HUES64 (cell line): ENCODE measurements around the gene MACROD2.

Experiments
- H3K27ac ChIP-seq: 2 replicates; pipeline ENCODE4 v1.7.0; 2013; ENCODE audit warnings: low read depth, low read length, inconsistent platforms
- H3K27me3 ChIP-seq: 2 replicates; pipeline ENCODE4 v1.6.1; 2013; ENCODE audit warnings: mild to moderate bottlenecking, low read length; ENCODE audit not compliant: insufficient read depth
- H3K36me3 ChIP-seq: 2 replicates; pipeline ENCODE4 v1.6.1; 2013; ENCODE audit warnings: mild to moderate bottlenecking, low read length; ENCODE audit not compliant: insufficient read depth
- H3K4me1 ChIP-seq: 2 replicates; pipeline ENCODE4 v1.6.1; 2013; ENCODE audit warnings: mild to moderate bottlenecking, low read length, moderate library complexity; ENCODE audit not compliant: insufficient read depth
- H3K4me3 ChIP-seq: 2 replicates; pipeline ENCODE4 v1.5.1; 2013; ENCODE audit warnings: mild to moderate bottlenecking, low read length, moderate library complexity
- H3K9ac ChIP-seq: 2 replicates; pipeline ENCODE4 v1.6.1; 2013; ENCODE audit warnings: mild to moderate bottlenecking, low read depth, low read length
- H3K9me3 ChIP-seq: 2 replicates; pipeline ENCODE4 v1.6.1; 2013; ENCODE audit warnings: low read depth, low read length; ENCODE audit not compliant: insufficient read depth
- WGBS: fragments of 150-250, 120-280 bp; methylation state at CpG from one replicate; pipeline ENCODE4 v1.1.7; 2013; ENCODE audit warnings: missing lambda C conversion rate; 5-methylcytosine and 5-hydroxymethylcytosine counted together

MACROD2 gene

GRCh38 chr20:14782731-14783130 lies 787.4 kb downstream of the MACROD2 start:
- Histone ChIP-seq H3K27me3 (no peaks in the 10 kb centered on the region), H3K9me3 (no peaks in the 10 kb centered on the region), H3K27ac (no peak overlapping the region), H3K36me3 (no peaks in the 10 kb centered on the region), H3K9ac (no peak overlapping the region), H3K4me1 (0 out of 2 replicates have a peak, but pooled peaks cover 6% of the 10 kb centered on the region), H3K4me3 (no peak overlapping the region)
- 91% methylated on average over 1 of the region's 2 CpGs for WGBS

- H3K9ac ChIP-seq: no peak overlapping the region
- WGBS: 97% methylated on average over 2 of the region's 2 CpGs
- H3K27me3 ChIP-seq: no peaks in the 10 kb centered on the region
These were observed 788.5 kb downstream of the MACROD2 start for GRCh38 chr20:14783766-14784165.

GRCh38 chr20:14785065-14785743 lies 789.9 kb downstream of the MACROD2 start:
- Histone ChIP-seq H3K9me3 (no peaks in the 10 kb centered on the region), H3K4me3 (no peak overlapping the region), H3K27me3 (no peaks in the 10 kb centered on the region), H3K36me3 (no peaks in the 10 kb centered on the region), H3K4me1 (0 out of 2 replicates have a peak, but pooled peaks cover 6% of the 10 kb centered on the region), H3K9ac (no peak overlapping the region), H3K27ac (no peak overlapping the region)
- 94% methylated on average over 3 of the region's 3 CpGs for WGBS

More at GRCh38 chr20:14783766-14784165, 788.5 kb downstream of the MACROD2 start:
- H3K27ac ChIP-seq: no peak overlapping the region
- H3K9me3 ChIP-seq: no peaks in the 10 kb centered on the region
- H3K4me3 ChIP-seq: no peak overlapping the region
- no peaks in the 10 kb centered on the region for H3K36me3 ChIP-seq
- H3K4me1 ChIP-seq: 0 out of 2 replicates have a peak, but pooled peaks cover 6% of the 10 kb centered on the region

- Histone ChIP-seq H3K9me3 (no peaks in the 10 kb centered on the region), H3K36me3 (no peaks in the 10 kb centered on the region), H3K4me3 (no peak overlapping the region), H3K4me1 (no peaks in the 10 kb centered on the region), H3K27me3 (no peaks in the 10 kb centered on the region), H3K9ac (no peak overlapping the region), H3K27ac (no peak overlapping the region)
- WGBS: 100% methylated on average over 2 of the region's 2 CpGs
These were observed 794.9 kb downstream of the MACROD2 start for GRCh38 chr20:14790190-14790589.

- no peak overlapping the region for H3K4me3 ChIP-seq
- WGBS: 92% methylated on average over 8 of the region's 10 CpGs
- no peaks in the 10 kb centered on the region for H3K27me3 ChIP-seq
- H3K9me3 ChIP-seq: no peaks in the 10 kb centered on the region
- no peak overlapping the region for H3K27ac ChIP-seq
- no peak overlapping the region for H3K9ac ChIP-seq
- no peaks in the 10 kb centered on the region for H3K36me3 ChIP-seq
- no peaks in the 10 kb centered on the region for H3K4me1 ChIP-seq
These were observed 795.7 kb downstream of the MACROD2 start for GRCh38 chr20:14790771-14791620.

DNA sequence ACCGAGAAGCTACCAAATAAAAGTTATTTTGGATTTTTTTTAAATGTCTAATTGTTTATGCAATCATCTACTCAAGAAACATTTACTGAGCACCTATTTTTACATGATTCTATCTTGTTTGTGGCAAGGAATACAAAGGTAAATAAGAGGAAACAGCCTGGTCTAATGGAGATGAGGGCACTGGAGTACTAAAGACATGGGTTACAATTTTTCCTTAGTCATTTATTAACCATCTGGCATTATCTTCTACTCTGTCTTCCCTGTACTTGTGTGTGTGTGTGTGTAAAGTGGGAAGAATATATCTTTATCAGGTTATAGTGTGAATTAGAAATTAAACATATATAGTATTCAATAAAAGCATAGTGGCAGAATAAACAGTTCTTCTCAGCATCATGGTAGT lies 797.6 kb downstream of the MACROD2 start:
- H3K4me1 ChIP-seq: no peaks in the 10 kb centered on the region
- H3K27ac ChIP-seq: no peak overlapping the region
- H3K9ac ChIP-seq: no peak overlapping the region
- no peaks in the 10 kb centered on the region for H3K36me3 ChIP-seq
- H3K4me3 ChIP-seq: no peak overlapping the region
- no peaks in the 10 kb centered on the region for H3K27me3 ChIP-seq
- H3K9me3 ChIP-seq: no peaks in the 10 kb centered on the region
- no CpG with 5 or more reads among the region's 1 CpG for WGBS

GRCh38 chr20:14799545-14800216 lies 804.4 kb downstream of the MACROD2 start:
- H3K9me3 ChIP-seq: no peaks in the 10 kb centered on the region
- H3K27me3 ChIP-seq: no peaks in the 10 kb centered on the region
- no peak overlapping the region for H3K27ac ChIP-seq
- 84% methylated on average over 4 of the region's 5 CpGs for WGBS
- H3K4me3 ChIP-seq: no peak overlapping the region
- H3K4me1 ChIP-seq: peaks cover 5% of the 10 kb centered on the region; the same call in 1 of the 2 replicates
- no peaks in the 10 kb centered on the region for H3K36me3 ChIP-seq
- H3K9ac ChIP-seq: no peak overlapping the region

DNA sequence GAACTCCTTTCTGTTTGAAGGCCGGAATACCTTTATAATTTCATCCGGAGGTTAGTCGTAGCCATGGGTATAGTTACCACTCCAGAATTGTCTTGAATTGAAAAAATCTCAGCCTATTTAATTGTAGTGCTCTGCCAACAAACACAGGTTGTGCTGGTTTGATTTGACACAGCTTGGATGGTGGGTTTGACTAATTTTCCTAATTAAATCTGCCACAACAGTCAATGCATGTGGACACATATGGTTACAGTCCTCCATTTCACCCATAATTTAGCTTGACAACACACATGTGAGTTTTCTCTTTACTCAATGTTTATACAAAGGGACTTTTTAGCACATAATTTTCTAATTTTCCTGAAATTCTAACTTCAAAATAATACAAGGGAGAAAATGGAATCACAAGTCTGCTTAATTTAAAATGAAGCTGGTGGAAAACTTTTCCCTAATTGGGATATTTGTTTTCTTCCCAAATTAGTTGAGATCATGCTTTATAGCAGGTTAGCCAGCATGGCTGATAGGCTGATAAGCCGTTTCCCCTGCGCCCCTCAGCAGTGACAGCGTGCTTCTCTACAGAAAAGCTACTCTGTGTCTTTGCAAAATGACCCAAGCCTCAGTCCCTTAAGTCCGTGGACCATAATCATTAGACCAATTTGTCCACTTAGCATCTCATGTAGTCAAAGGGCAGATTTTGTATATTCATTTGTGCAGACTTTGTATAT lies 805.5 kb downstream of the MACROD2 start:
- no peaks in the 10 kb centered on the region for H3K9me3 ChIP-seq
- H3K9ac ChIP-seq: no peak overlapping the region
- H3K4me3 ChIP-seq: no peak overlapping the region
- no peaks in the 10 kb centered on the region for H3K27me3 ChIP-seq
- H3K27ac ChIP-seq: no peak overlapping the region
- H3K4me1 ChIP-seq: peaks cover 5% of the 10 kb centered on the region; the same call in 1 of the 2 replicates
- no peaks in the 10 kb centered on the region for H3K36me3 ChIP-seq
- WGBS: 94% methylated on average over 7 of the region's 7 CpGs

- WGBS: 97% methylated on average over 5 of the region's 5 CpGs
- Histone ChIP-seq H3K4me1 (peaks cover 5% of the 10 kb centered on the region; the same call in 1 of the 2 replicates), H3K9me3 (no peaks in the 10 kb centered on the region), H3K4me3 (no peak overlapping the region), H3K27ac (no peak overlapping the region), H3K27me3 (no peaks in the 10 kb centered on the region), H3K9ac (no peak overlapping the region), H3K36me3 (no peaks in the 10 kb centered on the region)
These were observed 806.4 kb downstream of the MACROD2 start for GRCh38 chr20:14801591-14802325.

DNA sequence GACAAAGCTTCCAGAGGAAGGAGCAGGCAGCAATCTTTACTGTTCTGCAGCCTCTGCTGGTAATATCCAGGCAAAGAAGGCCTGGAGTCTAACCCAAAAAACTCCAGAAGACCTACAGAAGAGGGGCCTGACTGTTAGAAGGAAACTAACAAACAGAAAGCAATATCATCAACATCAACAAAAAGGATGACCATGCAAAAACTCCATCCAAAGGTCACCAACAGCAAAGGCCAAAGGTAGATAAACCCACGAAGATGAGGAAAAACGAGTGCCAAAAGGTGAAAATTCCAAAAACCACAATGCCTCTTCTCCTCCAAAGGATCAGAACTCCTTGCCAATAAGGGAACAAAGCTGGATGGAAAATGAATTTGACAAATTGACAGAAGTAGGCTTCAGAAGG lies 811.9 kb downstream of the MACROD2 start:
- WGBS: 95% methylated on average over 2 of the region's 2 CpGs
- H3K27ac ChIP-seq: no peak overlapping the region
- H3K9ac ChIP-seq: no peak overlapping the region
- no peaks in the 10 kb centered on the region for H3K36me3 ChIP-seq
- no peaks in the 10 kb centered on the region for H3K27me3 ChIP-seq
- no peaks in the 10 kb centered on the region for H3K4me1 ChIP-seq
- peaks cover 7% of the 10 kb centered on the region; the same call in 1 of the 2 replicates for H3K9me3 ChIP-seq
- H3K4me3 ChIP-seq: no peak overlapping the region
